Measurements from ENCODE around the gene LTBP1. TPM values are rescaled to one million over a fixed set of nuclear protein-coding genes. Genes with fewer than 3 reads are reported as not detected.

LTBP1 gene
- total and polyA plus RNA-seq, 2 of the 13 experiments (the other 11 are each of a cell fraction or from before 2014, with no cell fraction given): 0.12 to 0.22 TPM

- FAIRE-seq (no peak), ATAC-seq (no peak; the same call in 2 of the 3 replicates), DNase-seq (ENCODE audit: low spot score) (no peak)
- no TSS peak for BruUV-seq (replicated peaks)
- Histone ChIP-seq H3K9me3 (ENCODE audit: low read length) (no peaks in the 10 kb centered on the region), H3K4me2 (ENCODE audit: low read depth, low read length) (no peak overlapping the region), H3K79me2 (ENCODE audit: insufficient read depth, low read length) (no peaks in the 10 kb centered on the region), H3K9ac (ENCODE audit: insufficient read depth, low read depth, low read length) (no peak overlapping the region), H3K4me3 (replicated peaks in 1 of 3; ENCODE audit: insufficient read depth in 1 of 3, low read depth in 2 of 3, low read length in 3 of 3) (no peak overlapping the region), H3K4me1 (ENCODE audit: insufficient read depth, low read length) (no peaks in the 10 kb centered on the region), H4K20me1 (ENCODE audit: insufficient read depth, low read length) (no peaks in the 10 kb centered on the region), H3K36me3 (replicated peaks in 1 of 2; ENCODE audit: control insufficient read depth in 1 of 2, insufficient read depth in 2 of 2, low read length in 2 of 2) (no peaks in the 10 kb centered on the region), H3K27ac (ENCODE audit: extremely low read length, insufficient read depth, low read length) (no peak overlapping the region), H2AFZ (ENCODE audit: low read length) (no peak overlapping the region), H3K27me3 (ENCODE audit: control insufficient read depth in 1 of 2, insufficient read depth in 2 of 2, low read length in 2 of 2) (no peaks in the 10 kb centered on the region)
- ChIA-PET POLR2A (no interaction called here), CTCF (ENCODE audit: low intra/inter-chr PET ratio, low total read pairs) (no interaction called here)
- WGBS (ENCODE audit: low lambda C conversion rate): no CpG with 5 or more reads among the region's 2 CpGs
- intact Hi-C loops (cut with micrococcal nuclease; ENCODE audit: unreplicated experiment) (no loop called here), in situ Hi-C loops (cut with HindIII; ENCODE audit: extremely low pct_ligation_motif_present, low pct_unique_long_range_greater_than_20kb) (no loop called here)
- TF ChIP-seq MIER2 (CRISPR knock-in tag; IDR thresholded peaks at IDR 0.05) (no peak), ISX (CRISPR knock-in tag; conservative IDR thresholded peaks at IDR 0.05) (no peak), SUZ12 (IDR thresholded peaks at IDR 0.05; ENCODE audit: low read depth, low read length) (no peak), TEAD3 (CRISPR knock-in tag; optimal IDR thresholded peaks at IDR 0.05; ENCODE audit: borderline replicate concordance) (no peak), XRCC5 (optimal IDR thresholded peaks at IDR 0.05; ENCODE audit: low read length) (no peak)
Measured at GRCh38 chr2:33267043-33267442, 320.3 kb downstream of the LTBP1 start.

DNA sequence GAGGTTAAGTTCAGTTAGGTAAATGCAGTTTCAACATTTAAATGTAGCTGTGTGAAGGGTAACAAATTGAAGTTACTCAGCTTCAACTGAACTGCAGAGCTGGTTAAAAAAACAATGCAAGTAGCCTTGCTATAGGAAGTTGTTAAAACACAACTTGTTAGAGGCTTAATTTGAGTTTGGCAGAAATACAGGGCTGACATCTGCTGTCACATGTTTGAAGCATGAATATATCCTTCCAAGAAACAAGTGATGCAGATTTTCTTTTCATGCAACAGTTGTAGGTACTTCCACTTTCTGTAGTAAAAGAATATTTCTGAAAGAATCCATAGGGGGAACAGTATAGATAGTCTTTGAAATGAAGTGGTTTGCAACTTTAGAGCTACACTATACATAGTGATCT is 321.0 kb downstream of the LTBP1 start:
- in situ Hi-C loops (cut with HindIII; ENCODE audit: extremely low pct_ligation_motif_present, low pct_unique_long_range_greater_than_20kb): no loop called here
- no peaks in the 10 kb centered on the region for H4K20me1 ChIP-seq (ENCODE audit: insufficient read depth, low read length)
- BruUV-seq (replicated peaks): no TSS peak
- H3K9ac ChIP-seq (ENCODE audit: insufficient read depth, low read depth, low read length): no peak overlapping the region
- H3K4me3 ChIP-seq (replicated peaks in 1 of 3; ENCODE audit: insufficient read depth in 1 of 3, low read depth in 2 of 3, low read length in 3 of 3): no peak overlapping the region
- ChIA-PET POLR2A (no interaction called here), CTCF (ENCODE audit: low intra/inter-chr PET ratio, low total read pairs) (no interaction called here)
- no peak overlapping the region for H3K27ac ChIP-seq (ENCODE audit: extremely low read length, insufficient read depth, low read length)
- no peaks in the 10 kb centered on the region for H3K4me1 ChIP-seq (ENCODE audit: insufficient read depth, low read length)
- no peak overlapping the region for H2AFZ ChIP-seq (ENCODE audit: low read length)
- no peaks in the 10 kb centered on the region for H3K9me3 ChIP-seq (ENCODE audit: low read length)
- H3K79me2 ChIP-seq (ENCODE audit: insufficient read depth, low read length): no peaks in the 10 kb centered on the region
- no peak for FAIRE-seq
- intact Hi-C loops (cut with micrococcal nuclease; ENCODE audit: unreplicated experiment): no loop called here
- no peak for DNase-seq (ENCODE audit: low spot score)
- TF ChIP-seq ZNF567 (CRISPR knock-in tag; IDR thresholded peaks at IDR 0.05; ENCODE audit: borderline replicate concordance): no peak
- no peak for TF ChIP-seq PRDM10 (CRISPR knock-in tag; IDR thresholded peaks at IDR 0.05; ENCODE audit: low read depth)
- no peak for TF ChIP-seq ZFP1 (CRISPR knock-in tag; IDR thresholded peaks at IDR 0.05)
- TF ChIP-seq ZNF674 (CRISPR knock-in tag; IDR thresholded peaks at IDR 0.05; ENCODE audit: low read depth): no peak
- ATAC-seq: no peak
- H3K27me3 ChIP-seq (ENCODE audit: control insufficient read depth in 1 of 2, insufficient read depth in 2 of 2, low read length in 2 of 2): no peaks in the 10 kb centered on the region
- no peaks in the 10 kb centered on the region for H3K36me3 ChIP-seq (replicated peaks in 1 of 2; ENCODE audit: control insufficient read depth in 1 of 2, insufficient read depth in 2 of 2, low read length in 2 of 2)
- no peak overlapping the region for H3K4me2 ChIP-seq (ENCODE audit: low read depth, low read length)

All from HepG2 (cell line).